Skin epidermis (tissue), 12 donors: Measurements from ENCODE around the gene NPY4R2.
"Not testable (repeated sequence)": the region's sequence is repeated elsewhere in the genome, so short reads cannot be mapped to it uniquely, and the experiment has no call there.

ENCODE experiments used
- H3K27ac ChIP-seq, 21 experiments: fragments of 200-600 bp; sonication (generic) in 11 of 21; one replicate each; pipeline ENCODE4 v1.5.0; 2020; ENCODE audit warnings: mild to moderate bottlenecking in 3 of 21, inconsistent platforms in 2 of 21, moderate library complexity in 2 of 21
- H3K4me3 ChIP-seq, 7 experiments: fragments of 200-600 bp; sonication (generic) in 2 of 7; one replicate each; pipeline ENCODE4 v1.5.0; 2020; ENCODE audit warnings: inconsistent platforms in 2 of 7, mild to moderate bottlenecking in 2 of 7, moderate library complexity in 1 of 7

NPY4R2 gene

GRCh38 chr10:47928225-47928624, 9.8 kb downstream of the NPY4R2 start:
- H3K27ac ChIP-seq, H3K4me3 ChIP-seq: not testable (repeated sequence)

GRCh38 chr10:47932824-47933223, 14.4 kb downstream of the NPY4R2 start:
- not testable (repeated sequence) for H3K27ac ChIP-seq, H3K4me3 ChIP-seq

GRCh38 chr10:47933462-47933861, 15.0 kb downstream of the NPY4R2 start:
- not testable (repeated sequence) for H3K4me3 ChIP-seq, H3K27ac ChIP-seq

- H3K27ac ChIP-seq, H3K4me3 ChIP-seq: not testable (repeated sequence)
Observed at GRCh38 chr10:47936772-47937228, 18.3 kb downstream of the NPY4R2 start.

DNA sequence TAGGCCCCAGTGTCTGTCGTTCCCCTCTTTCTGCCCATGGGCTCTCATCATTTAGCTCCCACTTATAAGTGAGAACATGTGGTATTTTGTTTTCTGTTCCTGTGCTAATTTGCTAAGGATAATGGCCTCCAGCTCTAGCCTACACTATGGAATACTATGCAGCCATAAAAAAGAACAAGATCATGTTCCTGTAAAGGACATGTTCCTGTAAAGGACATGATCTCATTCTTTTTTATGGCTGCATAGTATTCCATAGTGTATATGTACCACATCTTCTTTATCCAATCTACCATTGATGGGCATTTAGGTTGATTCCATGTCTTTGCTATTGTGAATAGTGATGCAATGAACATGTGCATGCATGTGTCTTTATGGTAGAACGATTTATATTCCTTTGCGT, 19.2 kb downstream of the NPY4R2 start:
- not testable (repeated sequence) for H3K4me3 ChIP-seq, H3K27ac ChIP-seq

- not testable (repeated sequence) for H3K4me3 ChIP-seq, H3K27ac ChIP-seq
Observed at GRCh38 chr10:47940821-47941220, 22.4 kb downstream of the NPY4R2 start.

DNA sequence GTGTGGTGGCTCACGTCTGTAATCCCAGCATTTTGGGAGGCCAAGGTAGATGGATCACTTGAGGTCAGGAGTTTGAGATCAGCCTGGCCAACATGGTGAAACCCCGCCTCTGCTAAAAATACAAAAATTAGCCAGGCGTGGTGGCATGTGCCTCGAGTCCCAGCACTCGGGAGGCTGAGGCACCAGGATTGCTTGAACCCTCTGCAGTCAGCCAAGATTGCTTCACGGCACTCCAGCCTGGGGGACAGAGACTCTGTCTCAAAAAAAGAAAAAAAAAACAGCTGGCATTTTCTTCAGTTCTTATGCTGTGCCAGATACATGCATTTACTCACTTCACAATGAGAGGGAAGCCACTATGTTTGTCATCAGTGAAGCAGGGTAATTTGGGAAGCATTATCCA, 22.9 kb downstream of the NPY4R2 start:
- H3K4me3 ChIP-seq: not testable (repeated sequence)
- H3K27ac ChIP-seq: peak overlapping the region in 4 of 21 experiments; percentile 6 to 50 (median 31)

GRCh38 chr10:47942351-47943019, 24.0 kb downstream of the NPY4R2 start:
- H3K27ac ChIP-seq: peak overlapping the region in 3 of 21 experiments; percentile 6 to 50 (median 45)
- H3K4me3 ChIP-seq: not testable (repeated sequence)

DNA sequence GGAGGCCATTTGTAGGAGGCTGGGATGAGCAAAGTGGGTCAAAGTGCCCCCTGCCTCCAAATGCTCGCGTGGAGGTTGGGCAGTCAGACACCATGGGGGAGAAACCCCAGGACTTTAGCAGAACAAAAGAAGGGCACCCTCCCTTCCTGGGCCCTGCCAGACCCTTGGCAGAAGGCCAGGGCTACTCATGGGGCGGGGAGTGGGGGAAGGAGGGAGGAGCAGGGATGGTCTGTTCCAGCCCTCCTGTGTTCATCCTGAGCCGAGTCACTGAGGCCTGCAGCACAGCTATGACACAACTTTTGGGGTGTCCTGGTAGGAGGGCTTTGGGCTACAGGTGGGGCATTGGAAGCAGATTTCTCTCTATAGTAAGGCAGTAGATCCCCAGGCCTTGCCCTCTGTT, 24.9 kb downstream of the NPY4R2 start:
- H3K27ac ChIP-seq, H3K4me3 ChIP-seq: not testable (repeated sequence)

GRCh38 chr10:47947424-47947823, 29.0 kb downstream of the NPY4R2 start:
- not testable (repeated sequence) for H3K4me3 ChIP-seq, H3K27ac ChIP-seq

GRCh38 chr10:47957158-47957557, 38.7 kb downstream of the NPY4R2 start:
- not testable (repeated sequence) for H3K27ac ChIP-seq

DNA sequence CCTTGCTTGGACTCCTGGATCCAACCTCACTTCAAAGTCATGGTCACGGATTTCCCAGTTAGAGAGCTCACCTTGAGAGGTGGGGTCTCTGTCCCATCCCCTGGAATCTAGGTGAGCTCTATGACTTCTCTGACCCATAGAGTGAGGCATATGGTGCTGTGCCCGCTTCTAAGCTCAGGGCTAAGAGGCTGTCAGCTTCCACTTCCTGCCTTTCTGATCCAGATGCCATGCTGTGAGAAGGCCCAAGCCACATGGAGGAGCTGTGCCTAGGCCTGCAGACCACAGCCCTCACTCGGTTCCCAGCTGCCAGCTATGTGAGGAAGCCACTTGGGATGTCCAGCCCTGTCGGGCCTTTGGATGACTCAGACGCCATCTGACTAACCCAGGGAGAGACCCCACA, 41.2 kb downstream of the NPY4R2 start:
- not testable (repeated sequence) for H3K27ac ChIP-seq, H3K4me3 ChIP-seq

More at GRCh38 chr10:47957158-47957557, 38.7 kb downstream of the NPY4R2 start:
- H3K4me3 ChIP-seq: not testable (repeated sequence)

DNA sequence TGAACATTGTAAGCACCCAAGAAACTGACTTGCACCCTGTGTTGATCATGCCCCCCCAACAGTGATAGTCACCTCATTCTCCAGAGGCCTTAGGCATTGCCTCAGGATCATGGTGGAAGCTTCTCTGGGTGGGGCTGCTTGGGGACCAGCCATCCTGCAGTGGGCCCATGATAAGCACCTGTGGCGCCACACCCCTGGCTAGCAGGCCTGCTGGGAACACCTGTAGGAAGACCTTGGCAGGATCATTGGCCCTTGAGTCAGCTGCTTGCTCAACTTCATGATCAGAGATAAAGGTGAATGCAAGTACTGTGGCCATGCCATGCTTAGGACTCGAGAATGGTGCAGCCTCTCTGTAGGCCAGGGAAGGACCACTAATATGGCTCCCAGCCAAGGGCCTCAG, 42.2 kb downstream of the NPY4R2 start:
- H3K27ac ChIP-seq, H3K4me3 ChIP-seq: not testable (repeated sequence)

- not testable (repeated sequence) for H3K4me3 ChIP-seq, H3K27ac ChIP-seq
Observed at GRCh38 chr10:47962785-47963184, 44.3 kb downstream of the NPY4R2 start.

DNA sequence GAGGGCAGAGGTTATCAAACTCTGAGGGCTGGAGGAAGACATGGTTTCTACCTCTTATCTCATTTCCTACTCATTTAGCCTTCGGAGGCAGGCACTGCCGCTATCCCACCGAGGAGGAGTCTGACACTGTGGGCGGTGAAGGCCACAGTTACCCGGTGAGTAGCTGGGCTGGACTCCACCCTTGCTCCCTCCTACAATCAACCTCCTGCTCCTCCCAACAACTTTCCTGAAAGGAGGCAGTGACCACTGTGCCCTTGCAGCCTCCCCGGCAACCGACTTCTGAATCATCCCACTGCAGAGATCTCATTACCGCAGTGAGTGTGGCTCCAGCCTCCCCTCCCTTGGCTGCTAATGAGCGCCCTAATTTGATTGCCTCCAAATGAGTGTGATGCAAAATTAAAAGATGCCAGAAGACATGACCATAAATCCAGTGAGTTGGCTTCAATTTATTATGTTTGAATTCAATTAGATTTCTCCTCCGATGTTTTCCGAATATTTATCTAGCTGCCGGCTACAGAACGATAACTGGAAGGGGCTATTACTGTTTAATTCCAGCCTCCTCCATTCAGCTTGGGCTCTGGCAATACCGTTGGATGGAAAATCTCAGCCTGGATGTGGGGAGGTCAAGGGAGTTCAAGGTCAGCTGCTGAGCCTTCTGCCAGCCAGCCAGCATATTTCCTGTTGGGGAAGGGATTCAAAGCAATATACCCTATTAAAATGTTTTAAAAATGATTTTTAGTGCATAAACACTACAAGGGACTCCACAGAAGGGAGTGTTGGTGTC, 46.0 kb downstream of the NPY4R2 start:
- not testable (repeated sequence) for H3K4me3 ChIP-seq, H3K27ac ChIP-seq

DNA sequence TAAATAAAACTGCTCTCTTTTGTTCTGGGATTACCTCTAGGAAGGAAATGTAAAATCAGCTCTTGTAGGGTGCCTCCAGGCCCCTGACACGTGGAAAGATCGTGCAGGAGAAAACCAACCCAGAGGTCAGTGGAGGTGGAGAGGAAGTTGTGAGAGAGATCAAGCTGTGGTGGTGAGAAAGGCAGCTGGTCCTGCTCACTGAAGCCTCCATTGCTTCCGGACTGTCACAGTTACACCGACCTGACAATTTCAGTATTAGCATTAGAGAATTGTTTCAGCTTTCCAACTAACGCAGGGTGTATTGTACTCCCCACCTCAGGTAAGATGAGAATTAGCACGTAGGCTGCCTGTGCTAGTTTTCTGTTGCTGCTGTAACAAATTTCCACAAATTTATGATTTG, 50.5 kb downstream of the NPY4R2 start:
- not testable (repeated sequence) for H3K27ac ChIP-seq, H3K4me3 ChIP-seq

GRCh38 chr10:47970047-47970446, 51.6 kb downstream of the NPY4R2 start:
- H3K27ac ChIP-seq: not testable (repeated sequence)

DNA sequence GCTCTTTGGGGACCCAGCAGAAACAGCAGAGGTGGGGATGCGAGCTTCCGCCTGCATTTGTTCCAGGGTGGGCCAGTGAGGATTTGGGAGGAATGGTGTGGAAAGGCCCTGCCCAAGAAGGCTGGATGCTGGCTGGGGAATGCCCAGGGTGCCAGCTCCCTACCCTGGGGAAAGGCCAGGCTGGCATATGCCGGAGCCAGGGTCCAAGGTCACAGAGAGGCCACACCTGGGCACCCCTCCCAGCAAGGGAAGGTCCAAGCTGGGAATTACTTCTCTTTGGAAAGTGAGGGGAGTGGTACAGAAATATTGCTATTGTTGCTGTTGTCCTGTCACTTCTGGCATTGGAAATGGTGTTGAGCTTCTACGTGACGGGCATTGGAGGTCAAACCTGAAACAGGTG, 53.1 kb downstream of the NPY4R2 start:
- H3K27ac ChIP-seq, H3K4me3 ChIP-seq: not testable (repeated sequence)

More at GRCh38 chr10:47970047-47970446, 51.6 kb downstream of the NPY4R2 start:
- H3K4me3 ChIP-seq: not testable (repeated sequence)

DNA sequence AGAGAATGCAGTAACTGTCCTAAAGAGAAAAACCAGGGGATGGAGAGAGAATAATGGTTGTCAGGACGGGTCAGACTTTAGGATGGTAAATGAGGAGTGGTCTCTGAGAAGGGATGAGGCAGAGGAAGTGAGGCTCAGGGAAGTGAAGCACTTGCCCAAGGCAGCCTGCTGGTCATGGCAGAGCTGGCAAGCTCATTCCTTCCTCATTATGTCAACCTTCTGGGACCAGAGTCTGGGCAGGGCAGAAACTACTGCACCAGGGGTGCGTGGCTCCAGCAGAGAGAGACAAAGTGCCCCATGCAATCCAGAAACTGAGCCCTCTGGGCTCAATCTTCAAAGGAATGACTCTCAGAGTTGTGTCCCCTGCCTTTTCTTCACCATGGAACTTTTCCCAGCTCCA, 53.6 kb downstream of the NPY4R2 start:
- not testable (repeated sequence) for H3K27ac ChIP-seq

More for the DNA sequence above, 53.6 kb downstream of the NPY4R2 start:
- not testable (repeated sequence) for H3K4me3 ChIP-seq
